Skeletal muscle cell (primary cell): ENCODE results near the gene MRPL22.
"Not testable (repeated sequence)": the region's sequence is repeated elsewhere in the genome, so short reads cannot be mapped to it uniquely, and the experiment has no call there.

Experiments
- DNase-seq: peaks from one replicate; pipeline ENCODE4 v3.0.0-alpha.2; 2010; ENCODE audit warnings: low read depth
- H3K4me3 ChIP-seq: 2 replicates; pipeline ENCODE4 v1.5.1; 2011; ENCODE audit warnings: low read depth, mild to moderate bottlenecking, control low read depth, low read length, moderate library complexity

MRPL22 gene

GRCh38 chr5:154940772-154941620 is at the start of gene MRPL22:
Gene MRPL22 (plus strand): TSS chr5:154941073. CDS start chr5:154941111, 38 bp downstream.
- peak; percentile 78 for DNase-seq
- H3K4me3 ChIP-seq: peak within 1 kb of the TSS; percentile 86

DNA sequence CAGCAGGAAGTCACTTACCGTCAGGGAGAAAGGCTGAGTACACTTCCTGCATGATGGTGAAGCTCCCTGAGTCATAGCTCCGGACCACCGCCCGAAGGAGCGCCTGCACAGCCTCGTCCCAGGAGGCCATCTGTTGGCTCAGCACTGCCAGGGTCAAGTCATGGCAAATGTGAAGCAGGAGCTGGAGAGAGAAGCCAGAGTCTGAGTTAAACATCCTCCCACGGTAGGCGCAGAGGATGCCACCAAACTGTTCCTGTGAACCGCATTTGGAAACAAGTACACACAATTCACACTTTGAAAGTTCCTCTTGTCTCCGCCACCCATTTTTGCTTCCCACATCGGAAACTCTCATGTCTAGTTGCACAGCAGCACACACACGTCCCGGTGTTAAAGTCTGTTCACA is 48.5 kb upstream of the MRPL22 start:
- no peak overlapping the region for H3K4me3 ChIP-seq
- no peak for DNase-seq

- no peak overlapping the region for H3K4me3 ChIP-seq
Measured at GRCh38 chr5:154893381-154893780, 47.5 kb upstream of the MRPL22 start.

DNA sequence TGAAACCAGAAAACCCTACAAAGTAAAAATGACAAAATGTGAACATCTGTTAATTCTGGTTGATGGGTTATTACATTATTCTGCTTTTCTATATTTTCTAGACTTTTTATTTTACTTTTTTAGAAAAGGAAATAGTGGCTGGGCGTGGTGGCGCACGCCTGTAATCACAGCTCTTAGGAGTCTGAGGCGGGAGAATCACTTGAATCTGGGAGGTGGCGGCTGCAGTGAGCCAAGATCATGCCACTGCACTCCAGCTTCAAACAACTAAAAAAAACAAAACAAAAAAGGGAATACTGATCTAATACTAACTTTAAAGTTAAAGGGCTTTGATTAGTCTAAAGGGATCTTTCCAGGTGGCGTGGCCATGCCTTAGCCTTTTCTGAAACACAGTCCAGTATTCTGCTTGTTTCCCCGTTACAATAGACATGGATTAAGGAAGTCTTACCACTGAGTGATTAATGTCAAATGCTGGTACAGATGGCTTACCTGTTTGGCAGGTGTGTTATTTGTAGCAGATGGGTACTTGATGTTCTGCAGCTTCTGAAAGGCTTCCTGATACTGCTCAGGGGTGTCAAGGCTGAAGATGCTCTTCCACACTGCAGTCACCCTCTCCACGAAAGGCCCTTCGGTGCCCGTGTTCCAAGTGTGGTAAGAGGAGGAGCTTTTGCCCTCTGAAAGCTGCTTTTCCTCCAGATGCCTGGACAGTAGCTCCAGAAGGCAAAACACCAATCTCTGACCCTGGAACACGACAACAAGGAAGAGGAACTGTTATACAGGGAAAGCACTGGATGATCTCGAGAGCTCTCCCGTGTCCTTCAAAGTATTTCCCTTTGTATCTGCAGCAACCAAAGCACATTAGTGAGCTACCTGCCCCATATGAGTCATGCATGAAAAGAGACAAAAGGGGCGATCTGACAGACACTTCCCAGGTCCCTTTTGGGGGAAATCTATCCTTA is 45.0 kb upstream of the MRPL22 start:
- no peak for DNase-seq

More at GRCh38 chr5:154893381-154893780, 47.5 kb upstream of the MRPL22 start:
- DNase-seq: no peak

DNA sequence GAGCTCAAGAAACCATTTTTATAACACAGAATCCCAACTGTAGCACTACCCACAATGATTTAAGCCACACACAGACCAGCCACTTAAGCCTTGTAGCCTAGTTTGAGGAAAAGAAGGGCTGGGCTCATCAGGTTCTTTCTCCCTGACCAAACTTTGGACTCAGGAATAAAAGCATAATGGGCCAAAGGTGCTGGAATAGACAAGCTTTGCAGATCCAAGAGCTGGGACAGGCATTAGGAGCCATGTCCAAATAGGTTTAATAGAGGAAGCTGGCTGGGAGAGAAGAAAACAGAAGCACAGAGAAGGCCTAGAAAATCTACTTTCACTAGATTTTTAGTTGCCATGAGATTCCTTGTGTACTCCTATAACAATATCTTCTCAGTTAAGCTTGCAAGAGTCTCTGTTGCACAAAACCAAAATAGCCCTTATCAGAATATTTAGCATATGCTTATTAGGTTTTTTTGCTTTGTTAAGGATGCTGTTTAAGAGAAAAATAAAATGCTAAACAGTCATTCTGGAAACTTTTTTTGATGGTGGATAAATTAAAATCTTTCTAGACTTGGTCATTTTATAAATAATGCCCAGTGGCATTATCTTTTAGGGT is 44.2 kb upstream of the MRPL22 start:
- no peak overlapping the region for H3K4me3 ChIP-seq
- no peak for DNase-seq

More for the DNA sequence above, 45.0 kb upstream of the MRPL22 start:
- no peak overlapping the region for H3K4me3 ChIP-seq

GRCh38 chr5:154898210-154898609 is 42.7 kb upstream of the MRPL22 start:
- DNase-seq: no peak

GRCh38 chr5:154899151-154899816 is 41.6 kb upstream of the MRPL22 start:
- no peak overlapping the region for H3K4me3 ChIP-seq
- DNase-seq: no peak

More at GRCh38 chr5:154898210-154898609, 42.7 kb upstream of the MRPL22 start:
- no peak overlapping the region for H3K4me3 ChIP-seq

DNA sequence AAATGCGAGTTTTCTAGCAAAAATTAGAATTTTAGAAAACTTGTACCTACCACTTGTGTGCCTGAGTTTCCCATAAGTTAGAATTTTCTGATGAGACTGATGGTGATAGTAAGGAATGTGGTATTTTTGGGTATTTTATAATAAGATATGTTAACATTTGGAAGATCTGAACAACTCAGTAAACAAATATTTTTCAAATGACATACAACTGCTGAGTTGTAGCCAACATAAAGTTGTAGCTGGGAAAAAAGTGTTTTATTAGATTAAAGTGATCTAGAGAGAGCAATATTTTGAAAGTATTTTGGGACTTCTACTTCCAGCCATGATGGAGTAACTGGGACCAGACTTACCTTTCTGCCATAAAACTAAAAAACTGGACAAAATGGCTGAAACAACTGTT is 40.8 kb upstream of the MRPL22 start:
- DNase-seq: no peak
- H3K4me3 ChIP-seq: no peak overlapping the region

- peak; percentile 19 for DNase-seq
Measured at GRCh38 chr5:154901276-154901675, 39.6 kb upstream of the MRPL22 start.

DNA sequence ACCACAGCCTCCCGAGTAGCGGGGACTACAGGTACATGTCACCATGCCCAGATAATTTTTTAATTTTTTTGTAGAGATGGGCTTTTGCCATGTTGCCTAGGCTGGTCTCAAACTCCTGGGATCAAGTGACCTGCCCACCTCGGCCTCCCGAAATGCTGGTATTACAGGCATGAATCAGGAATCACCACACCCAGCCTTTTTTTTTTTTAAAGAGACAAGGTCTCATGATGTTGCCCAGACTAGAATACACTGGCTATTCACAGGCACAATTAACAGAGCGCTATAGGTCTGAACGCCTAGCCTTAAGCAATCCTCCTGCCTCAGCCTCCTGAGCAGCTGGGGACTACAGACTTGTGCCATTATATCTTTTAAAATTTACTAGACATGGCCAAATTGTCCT is 39.0 kb upstream of the MRPL22 start:
- no peak overlapping the region for H3K4me3 ChIP-seq
- no peak for DNase-seq

More at GRCh38 chr5:154901276-154901675, 39.6 kb upstream of the MRPL22 start:
- H3K4me3 ChIP-seq: no peak overlapping the region

- not testable (repeated sequence) for DNase-seq, H3K4me3 ChIP-seq
Measured at GRCh38 chr5:154905601-154906000, 35.3 kb upstream of the MRPL22 start.

GRCh38 chr5:154916874-154917273 is 24.0 kb upstream of the MRPL22 start:
- H3K4me3 ChIP-seq: no peak overlapping the region
- DNase-seq: no peak

DNA sequence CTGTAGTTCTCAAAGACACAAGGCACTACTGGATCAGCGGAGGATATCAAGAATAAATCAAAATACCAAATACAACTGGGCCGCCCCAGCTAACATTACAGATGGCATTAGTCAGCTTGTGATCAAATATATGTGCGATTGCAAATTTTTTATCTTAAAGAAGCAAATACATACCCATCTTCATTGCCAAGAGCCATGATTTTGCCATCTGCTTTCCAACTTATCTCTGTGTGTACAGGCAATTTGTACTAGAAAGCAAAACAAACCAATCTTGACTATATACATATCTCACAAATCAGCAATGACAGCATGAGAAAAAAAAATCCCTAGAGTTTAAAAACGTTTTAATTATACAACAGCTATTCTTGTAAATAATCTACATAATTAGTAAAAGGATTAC is 23.1 kb upstream of the MRPL22 start:
- no peak for DNase-seq
- H3K4me3 ChIP-seq: no peak overlapping the region

DNA sequence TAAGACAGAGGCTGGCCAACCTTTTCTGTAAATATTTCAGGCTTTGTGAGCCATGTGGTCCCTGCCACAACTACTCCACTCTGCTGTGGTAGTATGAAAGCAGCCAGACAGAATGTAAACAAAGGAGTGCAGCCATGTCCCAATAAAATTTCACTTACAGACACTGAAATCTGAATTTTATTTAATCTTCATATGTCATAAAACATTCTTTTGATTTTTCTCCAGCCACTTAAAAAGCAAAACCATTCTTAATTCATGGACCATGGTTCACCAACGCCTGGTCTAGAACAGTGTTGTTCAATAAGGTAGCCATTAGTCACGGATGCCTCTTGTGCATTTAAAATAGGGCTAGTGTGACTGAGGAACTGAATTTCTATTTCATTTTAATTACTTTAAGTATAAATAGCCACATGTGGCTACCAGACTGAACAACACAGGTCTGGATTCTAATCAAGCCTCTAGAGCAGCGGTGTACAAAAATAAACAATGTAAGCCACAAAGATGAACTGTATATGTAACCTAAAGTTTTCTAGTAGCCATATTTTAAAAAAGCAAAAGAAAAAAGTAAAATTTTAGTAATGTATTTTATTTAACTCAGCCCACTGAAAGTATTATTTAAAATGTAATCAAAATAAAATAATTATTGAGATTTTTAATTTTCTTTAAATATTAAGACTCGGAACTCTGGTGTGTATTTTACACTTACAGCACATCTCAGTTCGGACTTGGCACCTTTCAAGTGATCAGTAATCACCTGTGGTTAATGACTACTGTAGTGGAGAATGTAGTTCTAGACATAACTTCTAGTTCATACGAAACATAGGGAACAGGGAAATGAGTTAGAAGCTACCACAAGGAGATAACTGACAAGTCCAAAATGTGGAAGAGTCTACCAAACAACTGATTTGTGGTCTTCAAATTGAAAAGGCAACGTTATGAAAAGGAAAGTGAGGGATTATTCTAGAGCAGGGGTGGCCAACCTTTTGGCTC is 17.1 kb upstream of the MRPL22 start:
- no peak overlapping the region for H3K4me3 ChIP-seq
- no peak for DNase-seq

DNA sequence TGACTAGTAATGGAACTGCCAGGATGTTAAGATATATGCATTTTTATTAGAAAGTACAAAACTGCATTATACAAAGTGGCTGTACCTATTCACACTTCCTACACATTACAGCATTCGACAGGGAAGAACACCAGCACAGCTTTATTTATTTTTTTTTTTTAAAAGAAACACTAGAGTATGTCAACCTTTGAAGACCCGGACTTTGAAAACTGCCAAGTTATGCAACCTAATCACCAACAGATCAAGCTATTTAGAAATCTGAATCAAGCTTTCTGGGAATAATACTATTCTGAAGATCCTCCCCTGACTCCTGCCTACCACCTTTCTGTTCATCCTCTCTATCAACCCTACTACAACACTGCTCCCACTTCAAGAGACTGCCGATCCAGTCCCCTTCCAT is 7.3 kb upstream of the MRPL22 start:
- H3K4me3 ChIP-seq: no peak overlapping the region
- DNase-seq: no peak

GRCh38 chr5:154934881-154935280 is 6.0 kb upstream of the MRPL22 start:
- DNase-seq: no peak
- H3K4me3 ChIP-seq: no peak overlapping the region

- H3K4me3 ChIP-seq: peak overlapping the region; percentile 91
- no peak for DNase-seq
Measured at GRCh38 chr5:154937186-154937717, 3.6 kb upstream of the MRPL22 start.
